Measurements from ENCODE around the gene MAVS. TPM values are rescaled to one million over a fixed set of nuclear protein-coding genes. Genes with fewer than 3 reads are reported as not detected.

Gene MAVS
- total RNA-seq, result 35.2 TPM

- intact Hi-C loops (cut with DNase I), result loop anchor here (1.0 to 5.0 kb wide), 3 partner anchors 27 to 165 kb away; partner anchors contain the start of genes ADAM33, AP5S1 and CENPB
- Histone ChIP-seq H3K4me3 (peak within 1 kb of the TSS; percentile 89 to 98), H3K36me3 (no peaks in the 10 kb centered on the region), H3K4me1 (peaks cover 6 to 15% of the 10 kb centered on the region in 2 donors), H3K27me3 (no peaks in the 10 kb centered on the region), H3K9me3 (no peaks in the 10 kb centered on the region), H3K27ac (peak within 1 kb of the TSS; percentile 93 to 94)
- peak; percentile 35 to 91 for DNase-seq (ENCODE audit: low spot score in 2 of 2)
- TF ChIP-seq CTCF (IDR thresholded peaks at IDR 0.05), result no peak
These were observed at the start of gene MAVS for GRCh38 chr20:3846740-3847428. Gene MAVS (plus strand): TSS chr20:3846834. CDS start chr20:3854625, 7,791 bp downstream.

- Histone ChIP-seq H3K4me3 (peak overlapping the region; percentile 66 to 74), H3K9me3 (no peaks in the 10 kb centered on the region), H3K27me3 (no peaks in the 10 kb centered on the region), H3K36me3 (peaks cover 19 to 21% of the 10 kb centered on the region in 2 donors), H3K4me1 (peaks cover 14 to 27% of the 10 kb centered on the region in 2 donors), H3K27ac (no peak overlapping the region)
- DNase-seq (ENCODE audit: low spot score in 2 of 2), result no peak
- intact Hi-C loops (cut with DNase I), result no loop called here
- no peak for TF ChIP-seq CTCF (IDR thresholded peaks at IDR 0.05)
These were observed 49.4 kb upstream of the MAVS start for GRCh38 chr20:3797226-3797545.

- H3K27me3 ChIP-seq, result no peaks in the 10 kb centered on the region
- peaks cover 14 to 27% of the 10 kb centered on the region in 2 donors for H3K4me1 ChIP-seq
- H3K4me3 ChIP-seq, result peak overlapping the region; percentile 66 to 74
- no peaks in the 10 kb centered on the region for H3K9me3 ChIP-seq
- intact Hi-C loops (cut with DNase I), result no loop called here
- peaks cover 25 to 27% of the 10 kb centered on the region in 2 donors for H3K36me3 ChIP-seq
- no peak for DNase-seq (ENCODE audit: low spot score in 2 of 2)
- H3K27ac ChIP-seq, result peak overlapping the region in 1 of 2 donors; percentile 30
- no peak for TF ChIP-seq CTCF (IDR thresholded peaks at IDR 0.05)
These were observed 48.9 kb upstream of the MAVS start for GRCh38 chr20:3797592-3798372.

- no peaks in the 10 kb centered on the region for H3K9me3 ChIP-seq
- H3K27me3 ChIP-seq, result no peaks in the 10 kb centered on the region
- no peak overlapping the region for H3K4me3 ChIP-seq
- H3K4me1 ChIP-seq, result peaks cover 14 to 27% of the 10 kb centered on the region in 2 donors
- intact Hi-C loops (cut with DNase I), result no loop called here
- DNase-seq (ENCODE audit: low spot score in 2 of 2), result no peak
- H3K27ac ChIP-seq, result peak overlapping the region in 1 of 2 donors; percentile 30
- no peak for TF ChIP-seq CTCF (IDR thresholded peaks at IDR 0.05)
- H3K36me3 ChIP-seq, result peaks cover 31 to 33% of the 10 kb centered on the region in 2 donors
These were observed 48.3 kb upstream of the MAVS start for GRCh38 chr20:3798373-3798768.

GRCh38 chr20:3798908-3799248 lies 47.8 kb upstream of the MAVS start:
- no peak for DNase-seq (ENCODE audit: low spot score in 2 of 2)
- Histone ChIP-seq H3K27ac (peak overlapping the region in 1 of 2 donors; percentile 30), H3K4me3 (no peak overlapping the region), H3K27me3 (no peaks in the 10 kb centered on the region), H3K9me3 (no peaks in the 10 kb centered on the region), H3K36me3 (peaks cover 36 to 38% of the 10 kb centered on the region in 2 donors), H3K4me1 (peaks cover 14 to 27% of the 10 kb centered on the region in 2 donors)
- intact Hi-C loops (cut with DNase I), result no loop called here
- TF ChIP-seq CTCF (IDR thresholded peaks at IDR 0.05), result no peak
